ENCODE results near the gene INCENP. TPM values are rescaled to one million over a fixed set of nuclear protein-coding genes. Genes with fewer than 3 reads are reported as not detected.

The INCENP gene
- total RNA-seq, 1 donor, result 39.3 TPM

- no peak for TF ChIP-seq CTCF (IDR thresholded peaks at IDR 0.05; ENCODE audit: insufficient read depth, low read depth, low read length)
- DNase-seq (ENCODE audit: low read depth), result peak; percentile 43
- peak overlapping the region; percentile 92 for H3K4me3 ChIP-seq (ENCODE audit: low read depth, low read length)
These were observed 639 bp downstream of the INCENP start for GRCh38 chr11:62124186-62125113.

GRCh38 chr11:62125316-62125715, 1.5 kb downstream of the INCENP start:
- no peak for TF ChIP-seq CTCF (IDR thresholded peaks at IDR 0.05; ENCODE audit: insufficient read depth, low read depth, low read length)
- DNase-seq (ENCODE audit: low read depth), result no peak
- peak overlapping the region; percentile 92 for H3K4me3 ChIP-seq (ENCODE audit: low read depth, low read length)

GRCh38 chr11:62125881-62126280, 2.1 kb downstream of the INCENP start:
- no peak for DNase-seq (ENCODE audit: low read depth)
- H3K4me3 ChIP-seq (ENCODE audit: low read depth, low read length), result no peak overlapping the region

DNA sequence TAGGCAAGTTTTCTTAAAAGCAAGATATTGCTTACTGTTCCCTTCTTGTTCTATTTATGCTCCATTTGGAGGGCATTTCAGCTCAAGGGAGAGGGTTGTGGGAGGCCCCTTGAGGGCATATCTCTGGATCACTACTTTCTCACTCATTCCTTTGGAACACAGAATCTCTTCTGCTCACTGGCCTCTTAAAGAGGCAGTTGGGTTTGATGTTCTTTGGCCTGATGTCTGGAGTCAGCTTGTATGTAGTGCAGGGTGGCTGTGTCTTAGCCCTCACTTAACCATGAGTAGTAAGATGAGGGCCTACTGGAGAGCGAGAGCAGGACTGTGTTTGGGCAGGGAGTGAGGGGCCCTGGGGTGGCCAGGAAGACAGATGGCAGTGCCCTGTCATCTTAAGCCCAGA, 3.6 kb downstream of the INCENP start:
- H3K4me3 ChIP-seq (ENCODE audit: low read depth, low read length), result no peak overlapping the region
- no peak for DNase-seq (ENCODE audit: low read depth)
- TF ChIP-seq CTCF (IDR thresholded peaks at IDR 0.05; ENCODE audit: insufficient read depth, low read depth, low read length), result no peak

More at GRCh38 chr11:62125881-62126280, 2.1 kb downstream of the INCENP start:
- no peak for TF ChIP-seq CTCF (IDR thresholded peaks at IDR 0.05; ENCODE audit: insufficient read depth, low read depth, low read length)

DNA sequence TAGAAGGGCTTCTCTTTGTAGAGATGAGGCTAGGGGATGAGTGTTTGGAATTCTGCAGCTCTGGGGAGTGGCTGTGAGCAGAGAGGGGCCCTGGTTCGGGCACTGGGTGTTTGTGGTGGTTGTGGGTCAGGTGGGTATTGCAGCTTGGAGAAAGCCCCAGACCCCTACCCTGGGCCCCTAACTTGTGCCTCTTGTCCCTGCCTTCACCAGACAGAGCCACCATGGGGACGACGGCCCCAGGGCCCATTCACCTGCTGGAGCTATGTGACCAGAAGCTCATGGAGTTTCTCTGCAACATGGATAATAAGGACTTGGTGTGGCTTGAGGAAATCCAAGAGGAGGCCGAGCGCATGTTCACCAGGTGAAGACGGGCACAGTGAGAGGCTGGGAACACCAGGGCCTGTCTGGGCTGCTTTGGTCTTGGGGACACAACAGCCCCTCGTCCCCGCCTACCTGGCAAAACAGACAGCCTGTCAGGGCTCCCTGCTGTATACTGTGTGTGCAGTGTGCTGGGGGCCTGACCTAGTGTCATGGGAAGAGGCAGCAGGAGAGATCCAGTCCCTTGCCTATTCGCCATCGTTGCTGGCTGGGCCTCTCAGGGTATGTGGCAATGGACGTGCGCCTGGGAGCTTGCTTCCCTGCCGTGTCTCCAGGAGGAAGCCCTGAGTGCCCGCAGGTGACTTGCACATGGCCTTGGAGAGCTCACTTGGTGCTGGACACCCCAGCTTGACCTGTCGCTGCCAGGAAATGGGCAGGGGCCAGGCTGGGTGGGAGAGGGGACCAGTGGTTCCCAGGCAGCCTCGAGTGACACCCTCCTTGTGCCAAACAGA, 4.3 kb downstream of the INCENP start:
- DNase-seq (ENCODE audit: low read depth), result no peak
- H3K4me3 ChIP-seq (ENCODE audit: low read depth, low read length), result no peak overlapping the region
- TF ChIP-seq CTCF (IDR thresholded peaks at IDR 0.05; ENCODE audit: insufficient read depth, low read depth, low read length), result no peak

GRCh38 chr11:62128835-62129234, 5.0 kb downstream of the INCENP start:
- no peak overlapping the region for H3K4me3 ChIP-seq (ENCODE audit: low read depth, low read length)
- DNase-seq (ENCODE audit: low read depth), result no peak
- no peak for TF ChIP-seq CTCF (IDR thresholded peaks at IDR 0.05; ENCODE audit: insufficient read depth, low read depth, low read length)
